Kidney (tissue), 14 donors: ENCODE measurements around the gene CCDC83. TPM values are rescaled to one million over a fixed set of nuclear protein-coding genes. Genes with fewer than 3 reads are reported as not detected.
A peak's percentile ranks its signal among the peaks of the same experiment; 100 is the strongest.

Experiments used
- DNase-seq, 5 donors: peaks; one replicate each; pipeline ENCODE4 v3.0.0-alpha.2; 2013 to 2020
- FAIRE-seq: peaks from 2 replicates; lab custom pipeline; 2012; peaks lifted over from hg19 to GRCh38; lab: Jason Lieb, UNC
- H3K27ac ChIP-seq, 2 donors: one replicate each; pipeline ENCODE4 v1.7.0; 2013; ENCODE audit warnings: low read depth in 2 of 2, low read length in 2 of 2, inconsistent platforms in 1 of 2
- H3K27me3 ChIP-seq: one replicate; pipeline ENCODE4 v1.7.1; 2013; ENCODE audit warnings: low read length, inconsistent platforms; ENCODE audit not compliant: control insufficient read depth, insufficient read depth
- H3K36me3 ChIP-seq, 3 donors: one replicate each; pipeline versions ENCODE4 v1.7.0 to v1.7.1; 2013; ENCODE audit warnings: low read length in 3 of 3, control low read depth in 1 of 3, inconsistent platforms in 1 of 3; ENCODE audit not compliant: insufficient read depth in 3 of 3, control insufficient read depth in 2 of 3
- H3K4me1 ChIP-seq, 3 donors: one replicate each; pipeline versions ENCODE4 v1.7.0 to v1.7.1; 2013; ENCODE audit warnings: low read length in 3 of 3, inconsistent platforms in 1 of 3, low read depth in 1 of 3; ENCODE audit not compliant: control insufficient read depth in 2 of 3, insufficient read depth in 2 of 3
- H3K4me3 ChIP-seq, 3 donors: one replicate each; pipeline versions ENCODE4 v1.7.0 to v1.8.1; 2013; ENCODE audit warnings: low read length in 3 of 3, control low read depth in 1 of 3, inconsistent platforms in 1 of 3
- H3K9ac ChIP-seq, 3 donors: one replicate each; pipeline versions ENCODE4 v1.7.0 to v1.7.1; 2013; ENCODE audit warnings: low read length in 3 of 3, control low read depth in 1 of 3, inconsistent platforms in 1 of 3
- H3K9me3 ChIP-seq, 3 donors: one replicate each; pipeline versions ENCODE4 v1.7.0 to v1.7.1; 2013; ENCODE audit warnings: low read length in 3 of 3, control low read depth in 1 of 3, inconsistent platforms in 1 of 3; ENCODE audit not compliant: control insufficient read depth in 2 of 3, insufficient read depth in 1 of 3
- CTCF ChIP-seq: IDR thresholded peaks from 3 replicates; pipeline ENCODE4 v1.5.1; 2012; ENCODE audit warnings: mild to moderate bottlenecking, moderate library complexity, borderline replicate concordance; ENCODE audit not compliant: insufficient read depth; ENCODE audit errors: extremely low read depth
- intact Hi-C: fragments of 100-400 bp; cut with DNase I; formaldehyde crosslinking; loops from one replicate; pipeline ENCODE4 v1.11.1; 2022
- polyA plus RNA-seq: library from polyadenylated mRNA; stranded (reverse); fragments of 350-450 nt; fragmentation: Illumina TruSeq; extraction: RNeasy Lipid Tissue Mini Kit (QIAGEN cat#74804); gene quantifications from one replicate; pipeline ENCODE4 v1.2.3, GENCODE V29; 2014; ENCODE audit warnings: low read depth, low replicate concordance; ENCODE audit not compliant: insufficient read depth
- total RNA-seq: library from RNA; stranded (reverse); fragmentation: NEBNext Ultra II Directional; extraction: Animal tissue kit (Norgen Biotek cat#: 25700); gene quantifications from one replicate; pipeline ENCODE4 v1.2.1, GENCODE V29; 2021
- donor health status: control.
- donor health status: control.
- donor health status: control.
- donor health status: control.
- donor health status: control.
- donor health status: DM: yes; HTN: yes; CAD: no.
- donor health status: Normal renal cell carcinoma (clear cell type).

CCDC83 gene
- total and polyA plus RNA-seq, 2 donors from 2014 or later = not detected

GRCh38 chr11:85961130-85961529 is 105.9 kb downstream of the CCDC83 start:
- H3K36me3 ChIP-seq = peaks cover 4 to 42% (median 26%) of the 10 kb centered on the region in 3 donors

DNA sequence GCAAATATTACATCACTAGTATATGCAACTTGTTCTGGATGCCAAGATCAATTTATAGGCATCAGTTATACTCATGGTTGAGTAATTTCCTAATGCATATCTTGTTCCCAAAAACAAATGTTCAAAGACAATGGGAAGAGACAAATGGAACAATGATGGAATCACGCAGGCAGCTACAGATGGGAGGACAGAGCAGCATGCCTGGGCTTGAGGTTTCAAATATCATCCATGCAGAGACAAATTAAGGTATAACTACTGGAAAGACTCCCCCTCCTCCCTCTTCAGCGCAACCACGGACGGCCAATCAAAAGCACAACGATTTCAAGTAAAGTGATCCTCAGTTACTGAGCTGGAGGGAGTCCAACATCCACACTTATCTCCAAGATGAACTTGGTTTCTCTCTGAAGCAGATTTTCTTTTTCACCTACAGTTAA is 106.8 kb downstream of the CCDC83 start:
- Histone ChIP-seq H3K27me3 (no peaks in the 10 kb centered on the region), H3K36me3 (peaks cover 4 to 40% (median 23%) of the 10 kb centered on the region in 3 donors), H3K9me3 (no peaks in the 10 kb centered on the region), H3K4me1 (peaks cover 0 to 6% (median 0%) of the 10 kb centered on the region in 3 donors), H3K9ac (no peak overlapping the region), H3K4me3 (no peak overlapping the region), H3K27ac (no peak overlapping the region)
- DNase-seq (peak in 4 of 5 donors; percentile 75 to 87 (median 81)), FAIRE-seq (no peak)
- intact Hi-C loops = no loop called here
- TF ChIP-seq CTCF = no peak

More at GRCh38 chr11:85961130-85961529, 105.9 kb downstream of the CCDC83 start:
- no peak for DNase-seq
- Histone ChIP-seq H3K9me3 (no peaks in the 10 kb centered on the region), H3K27me3 (no peaks in the 10 kb centered on the region), H3K9ac (no peak overlapping the region), H3K4me3 (no peak overlapping the region), H3K27ac (no peak overlapping the region), H3K4me1 (peaks cover 0 to 6% (median 0%) of the 10 kb centered on the region in 3 donors)
- no peak for FAIRE-seq
- intact Hi-C loops = no loop called here
- TF ChIP-seq CTCF = no peak

DNA sequence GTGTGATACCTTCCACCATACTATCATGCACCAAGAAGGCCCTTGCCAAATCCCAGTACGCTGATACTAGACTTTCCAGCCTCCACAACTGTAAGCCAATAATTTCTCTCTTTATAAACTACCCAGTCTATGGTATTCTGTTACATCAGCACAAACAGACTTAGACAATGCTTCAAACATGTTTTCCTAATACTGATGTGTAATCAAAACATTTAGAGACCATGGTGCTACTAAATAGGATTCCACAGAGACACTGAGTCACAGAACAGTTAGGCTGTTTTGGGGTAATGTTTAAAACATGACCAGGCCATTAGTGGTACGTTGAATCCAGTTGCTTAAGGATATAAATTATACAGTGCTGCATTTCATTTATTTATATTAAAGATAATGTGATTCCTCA is 110.0 kb downstream of the CCDC83 start:
- Histone ChIP-seq H3K9ac (no peak overlapping the region), H3K9me3 (no peaks in the 10 kb centered on the region), H3K4me3 (no peak overlapping the region), H3K27me3 (no peaks in the 10 kb centered on the region), H3K36me3 (peaks cover 9 to 30% (median 15%) of the 10 kb centered on the region in 3 donors), H3K27ac (no peak overlapping the region), H3K4me1 (peaks cover 0 to 6% (median 0%) of the 10 kb centered on the region in 3 donors)
- no peak for TF ChIP-seq CTCF
- FAIRE-seq = no peak
- DNase-seq = no peak
- intact Hi-C loops = no loop called here

DNA sequence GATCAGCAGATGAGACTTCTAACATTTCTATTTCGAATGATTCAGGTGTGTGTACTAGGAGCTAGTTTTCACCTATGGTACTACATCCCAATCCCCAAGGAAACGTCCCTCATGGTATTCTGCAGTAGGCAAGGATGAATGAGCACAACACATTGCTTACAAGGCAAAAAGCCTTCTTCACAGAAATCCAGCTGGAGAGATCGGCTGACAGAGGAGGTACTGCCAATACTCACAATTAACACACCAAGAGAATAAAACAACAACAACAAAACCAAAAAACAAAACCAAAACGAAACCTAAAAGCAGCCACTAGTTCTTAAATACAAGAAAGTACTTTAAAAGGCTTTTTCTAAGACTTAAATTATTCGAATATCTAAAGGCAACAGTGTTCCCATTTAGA is 112.3 kb downstream of the CCDC83 start:
- Histone ChIP-seq H3K36me3 (peaks cover 13 to 45% (median 18%) of the 10 kb centered on the region in 3 donors), H3K9ac (no peak overlapping the region)

More for the DNA sequence above, 112.3 kb downstream of the CCDC83 start:
- intact Hi-C loops = no loop called here
- Histone ChIP-seq H3K4me3 (no peak overlapping the region), H3K9me3 (no peaks in the 10 kb centered on the region), H3K4me1 (no peaks in the 10 kb centered on the region), H3K27me3 (no peaks in the 10 kb centered on the region), H3K27ac (no peak overlapping the region)
- DNase-seq (no peak), FAIRE-seq (no peak)
- no peak for TF ChIP-seq CTCF
